Retina (tissue), 1 donor: Measurements from ENCODE around the gene SNHG17.
"Not testable (repeated sequence)": the region's sequence is repeated elsewhere in the genome, so short reads cannot be mapped to it uniquely, and the experiment has no call there.

Experiments used
- DNase-seq: peaks from one replicate; pipeline ENCODE4 v3.0.0-alpha.2; 2016

SNHG17 gene

GRCh38 chr20:38447251-38447661, 12.1 kb upstream of the SNHG17 start:
- DNase-seq, result no peak

DNA sequence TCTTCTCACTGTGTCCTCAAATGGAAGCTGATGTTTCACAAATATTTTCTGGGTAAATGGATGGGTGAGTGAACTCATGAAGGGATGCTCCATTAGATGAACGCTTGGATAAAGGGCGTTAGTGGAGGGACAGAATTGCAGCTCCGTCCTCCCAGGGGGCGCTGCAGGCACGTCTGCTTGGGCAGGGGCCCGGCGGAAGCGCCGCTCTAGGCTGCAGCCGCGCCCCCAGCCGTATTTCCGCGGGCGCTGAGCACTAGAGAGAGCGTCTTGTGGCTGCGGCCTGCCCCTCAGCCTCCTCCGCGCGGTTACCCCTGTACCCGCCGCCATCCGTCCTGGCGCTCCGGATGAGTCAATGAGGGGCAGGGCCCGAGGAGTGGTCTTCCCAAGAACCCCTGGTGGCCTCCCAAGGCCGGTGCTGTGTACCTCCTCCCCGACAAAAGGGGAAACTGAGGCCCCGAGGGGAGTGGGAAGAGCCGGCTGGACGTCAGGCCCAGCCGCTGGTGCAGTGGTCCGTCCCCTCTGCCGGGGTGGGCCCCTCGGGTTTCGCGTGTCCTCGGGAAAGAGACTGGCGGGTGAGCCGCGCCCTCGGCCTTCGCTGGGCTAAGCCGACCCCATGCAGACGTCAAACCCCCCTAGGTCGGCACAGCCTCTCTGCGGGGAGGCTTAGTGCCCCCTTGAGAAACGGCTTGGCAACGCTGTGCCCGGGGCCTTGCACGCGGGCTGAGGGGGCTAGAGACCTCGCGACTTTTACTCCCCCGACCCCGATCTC, 11.5 kb upstream of the SNHG17 start:
- DNase-seq, result peak; percentile 95

- DNase-seq, result no peak
Measured at GRCh38 chr20:38445901-38446425, 10.8 kb upstream of the SNHG17 start.

DNA sequence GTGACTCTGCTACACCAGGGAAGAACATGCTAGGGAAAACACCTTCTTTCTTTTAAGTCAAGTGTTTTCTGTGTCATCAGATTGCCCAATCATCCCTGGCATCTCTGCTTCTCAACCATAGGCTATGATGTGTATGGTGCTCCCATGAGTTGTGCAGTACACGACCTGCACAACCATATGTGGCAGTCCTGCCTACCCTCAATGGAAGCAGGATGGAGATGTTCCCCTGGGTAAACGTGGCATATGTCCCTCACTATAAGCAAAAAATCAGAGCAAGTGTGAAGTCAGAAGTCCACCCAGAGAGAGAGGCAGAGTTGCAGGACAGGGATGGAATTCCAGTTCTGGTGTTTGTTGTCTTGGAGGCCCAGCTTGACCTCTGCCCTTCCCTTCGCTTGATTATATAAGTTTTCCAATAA, 10.3 kb upstream of the SNHG17 start:
- no peak for DNase-seq

DNA sequence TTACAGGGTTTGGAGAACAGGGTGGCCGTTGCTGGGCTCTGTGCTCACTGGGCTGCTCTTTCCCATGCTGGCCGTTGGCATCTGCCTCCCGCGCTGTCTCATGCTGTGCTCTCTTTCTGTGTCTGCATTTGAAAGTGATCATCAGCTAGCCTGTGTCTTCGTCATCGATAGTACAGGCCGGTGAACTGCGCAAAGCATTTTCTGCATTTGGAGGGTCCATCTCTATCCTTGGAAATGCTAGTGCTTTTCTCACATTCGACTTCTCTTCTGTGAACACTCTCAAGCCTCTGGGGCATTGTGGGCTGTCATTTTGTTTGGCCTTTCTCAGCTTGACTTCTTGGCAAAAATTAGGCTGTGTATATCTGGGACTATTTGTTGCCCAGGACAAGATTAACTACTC, 6.8 kb upstream of the SNHG17 start:
- peak; percentile 56 for DNase-seq

DNA sequence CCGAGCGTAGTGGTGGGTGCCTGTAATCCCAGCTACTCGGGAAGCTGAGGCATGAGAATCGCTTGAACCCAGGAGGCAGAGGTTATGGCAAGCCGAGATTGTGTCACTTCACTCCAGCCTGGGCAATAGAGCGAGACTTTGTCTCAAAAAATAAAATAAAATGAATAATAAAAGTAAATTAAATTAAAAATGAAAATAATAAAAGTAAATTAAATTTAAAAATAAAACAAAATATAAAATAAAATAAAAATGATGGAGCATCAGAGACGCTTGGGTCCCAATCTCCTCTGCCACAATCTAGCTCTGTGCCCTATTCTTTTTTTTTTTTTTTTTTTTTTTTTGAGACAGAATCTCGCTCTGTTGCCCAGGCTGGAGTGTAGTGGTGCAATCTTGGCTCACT, 6.0 kb upstream of the SNHG17 start:
- DNase-seq, result not testable (repeated sequence)

GRCh38 chr20:38437796-38438195, 2.7 kb upstream of the SNHG17 start:
- DNase-seq, result no peak

DNA sequence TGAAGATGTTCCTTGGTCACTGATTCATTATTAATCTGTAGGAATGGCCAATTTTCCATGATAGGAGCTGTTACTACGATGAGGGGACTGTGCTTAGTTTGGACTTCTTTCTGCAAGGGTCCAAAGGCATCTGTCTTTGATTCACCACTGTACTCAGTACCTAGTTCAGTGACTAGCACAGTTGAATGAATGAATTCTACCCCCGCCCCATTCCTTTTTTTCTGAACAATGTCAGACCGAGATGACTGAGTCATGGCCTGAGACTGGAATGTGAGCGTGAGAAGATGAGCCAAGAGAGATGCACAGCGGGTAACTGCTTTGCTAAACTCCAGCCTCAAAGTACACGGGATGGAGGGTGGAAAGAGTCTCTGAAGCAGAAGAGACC, 419 bp upstream of the SNHG17 start:
- no peak for DNase-seq

- no peak for DNase-seq
Measured at GRCh38 chr20:38434301-38434741, 807 bp downstream of the SNHG17 start.

DNA sequence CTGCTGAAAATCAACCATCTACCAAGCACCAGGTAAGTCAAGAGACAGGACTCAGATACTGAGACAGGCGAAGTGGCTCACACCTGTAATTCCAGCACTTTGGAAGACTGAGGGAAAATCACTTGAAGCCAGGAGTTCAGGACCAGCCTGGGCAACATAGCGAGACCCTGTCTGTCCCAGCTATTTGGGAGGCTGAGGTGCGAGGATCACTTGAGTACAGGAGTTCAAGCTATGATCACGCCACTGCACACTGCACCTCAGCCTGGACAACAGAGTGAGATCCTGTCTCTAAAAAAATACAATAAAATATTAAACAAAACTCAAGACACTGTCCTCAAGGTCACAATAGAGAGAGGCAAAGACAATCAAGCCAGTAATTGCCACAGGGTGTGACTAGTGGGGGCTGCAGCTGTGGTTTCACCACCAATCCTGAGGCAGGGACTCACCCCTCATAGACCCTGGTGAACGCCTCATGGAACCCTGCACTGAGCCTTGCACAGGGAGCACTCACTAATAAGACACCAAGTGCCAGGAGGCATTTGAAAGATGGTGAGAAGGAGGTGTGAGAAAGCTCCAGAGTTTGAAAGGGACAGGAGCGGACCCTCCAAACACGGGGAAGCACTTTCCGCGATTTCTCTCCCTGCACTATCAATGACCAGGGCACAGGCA, 1.7 kb downstream of the SNHG17 start:
- no peak for DNase-seq

DNA sequence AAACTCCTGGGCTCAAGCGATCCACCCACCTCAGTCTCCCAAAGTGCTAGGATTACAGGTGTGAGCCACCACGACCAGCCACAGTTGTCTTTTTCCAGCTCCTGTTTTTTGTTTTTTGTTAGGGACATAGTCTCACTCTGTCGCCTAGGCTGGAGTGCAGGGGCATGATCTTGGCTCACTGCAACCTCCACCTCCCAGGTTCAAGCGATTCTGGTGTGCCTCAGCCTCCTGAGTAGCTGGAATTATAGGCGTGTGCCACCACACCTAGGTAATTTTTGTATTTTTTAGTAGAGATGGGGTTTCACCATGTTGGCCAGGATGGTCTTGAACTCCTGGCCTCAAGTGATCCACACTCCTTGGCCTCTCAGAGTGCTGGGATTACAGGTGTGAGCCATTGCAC, 2.3 kb downstream of the SNHG17 start:
- not testable (repeated sequence) for DNase-seq

DNA sequence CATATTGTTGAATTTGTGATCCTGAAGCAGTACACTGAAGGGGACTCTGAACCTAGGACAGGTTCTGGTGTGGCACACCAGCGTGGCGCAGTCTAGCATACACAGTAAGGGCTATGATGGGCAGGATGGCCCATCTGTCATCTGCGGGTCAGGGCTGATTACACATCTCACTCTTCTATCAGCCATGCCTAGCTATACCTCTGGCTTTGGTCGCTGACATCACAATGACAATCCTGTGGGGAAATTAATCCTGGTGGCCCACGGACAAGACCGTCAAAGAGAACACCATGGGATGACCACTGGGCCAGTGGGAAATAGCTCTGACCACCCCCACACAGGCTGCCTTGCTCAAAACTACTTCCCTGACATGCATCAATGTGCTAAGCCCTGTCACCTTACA, 2.8 kb downstream of the SNHG17 start:
- no peak for DNase-seq

DNA sequence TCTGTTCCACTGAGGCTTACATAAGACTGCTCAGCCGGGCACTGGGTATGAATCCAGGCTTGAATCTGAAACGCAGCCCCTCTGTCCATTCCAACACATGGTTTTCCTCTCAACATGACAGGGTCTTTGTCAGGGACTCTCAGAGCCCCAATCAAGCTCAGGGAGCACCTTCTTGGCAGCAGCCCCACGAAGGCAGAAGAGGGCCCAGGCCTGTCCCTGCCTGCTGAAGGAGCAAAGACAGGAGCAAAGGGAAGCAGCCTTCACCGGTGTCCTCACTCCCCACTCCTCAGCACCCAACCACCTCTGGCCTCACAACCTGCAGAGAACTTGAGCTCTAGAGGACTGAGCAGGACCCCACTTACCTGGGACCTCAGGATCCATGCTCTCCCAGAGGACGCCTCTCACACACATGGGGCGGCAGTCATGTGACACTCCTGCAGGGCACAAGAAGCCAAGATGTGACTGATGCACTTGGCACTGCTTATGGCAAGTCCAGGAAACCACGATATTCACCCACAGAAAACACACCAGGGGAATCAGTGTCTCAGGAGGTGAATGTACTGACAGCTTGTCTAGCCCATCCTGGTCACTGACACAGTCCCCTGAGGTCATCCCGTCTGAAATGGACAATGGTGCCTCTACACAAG, 4.3 kb downstream of the SNHG17 start:
- DNase-seq, result no peak

DNA sequence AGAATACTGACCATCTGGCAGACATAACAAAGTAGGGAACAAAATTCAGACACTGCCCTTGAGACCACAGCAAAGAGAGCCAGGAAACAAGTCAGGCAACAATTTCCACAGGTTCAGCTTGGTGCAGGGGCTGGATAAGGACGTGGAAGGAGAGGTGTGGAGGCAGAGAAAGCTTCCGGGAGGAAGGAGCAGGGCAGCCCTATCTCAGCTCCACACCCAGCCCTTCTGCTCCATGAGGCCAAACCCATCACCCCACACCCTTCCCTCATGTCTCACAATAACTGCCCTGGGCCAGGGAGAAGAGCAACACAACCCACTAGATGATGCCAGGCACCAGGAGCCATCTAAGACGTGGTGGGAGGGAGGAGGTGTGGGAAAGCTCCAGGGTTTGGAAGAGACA, 5.8 kb downstream of the SNHG17 start:
- DNase-seq, result no peak

DNA sequence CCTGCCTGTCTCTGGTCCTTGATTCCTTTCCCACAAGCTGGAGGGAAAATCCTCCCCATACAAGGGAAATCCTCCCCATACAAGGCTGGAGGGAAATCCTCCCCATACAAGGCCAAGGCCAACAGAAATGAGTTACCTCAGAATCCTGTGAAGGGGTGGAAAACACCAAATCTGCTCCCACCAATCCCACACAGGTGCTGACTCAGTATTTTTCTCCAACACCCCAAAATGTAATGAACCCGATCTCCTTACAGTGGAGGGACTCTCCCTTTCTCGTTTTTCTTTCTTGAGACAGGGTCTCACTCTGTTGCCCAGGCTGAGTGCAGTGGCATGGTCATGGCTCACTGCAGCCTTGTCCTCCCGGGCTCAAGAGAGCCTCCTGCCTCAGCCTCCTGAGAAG, 6.3 kb downstream of the SNHG17 start:
- DNase-seq, result no peak

GRCh38 chr20:38427655-38428023, 7.5 kb downstream of the SNHG17 start:
- no peak for DNase-seq

DNA sequence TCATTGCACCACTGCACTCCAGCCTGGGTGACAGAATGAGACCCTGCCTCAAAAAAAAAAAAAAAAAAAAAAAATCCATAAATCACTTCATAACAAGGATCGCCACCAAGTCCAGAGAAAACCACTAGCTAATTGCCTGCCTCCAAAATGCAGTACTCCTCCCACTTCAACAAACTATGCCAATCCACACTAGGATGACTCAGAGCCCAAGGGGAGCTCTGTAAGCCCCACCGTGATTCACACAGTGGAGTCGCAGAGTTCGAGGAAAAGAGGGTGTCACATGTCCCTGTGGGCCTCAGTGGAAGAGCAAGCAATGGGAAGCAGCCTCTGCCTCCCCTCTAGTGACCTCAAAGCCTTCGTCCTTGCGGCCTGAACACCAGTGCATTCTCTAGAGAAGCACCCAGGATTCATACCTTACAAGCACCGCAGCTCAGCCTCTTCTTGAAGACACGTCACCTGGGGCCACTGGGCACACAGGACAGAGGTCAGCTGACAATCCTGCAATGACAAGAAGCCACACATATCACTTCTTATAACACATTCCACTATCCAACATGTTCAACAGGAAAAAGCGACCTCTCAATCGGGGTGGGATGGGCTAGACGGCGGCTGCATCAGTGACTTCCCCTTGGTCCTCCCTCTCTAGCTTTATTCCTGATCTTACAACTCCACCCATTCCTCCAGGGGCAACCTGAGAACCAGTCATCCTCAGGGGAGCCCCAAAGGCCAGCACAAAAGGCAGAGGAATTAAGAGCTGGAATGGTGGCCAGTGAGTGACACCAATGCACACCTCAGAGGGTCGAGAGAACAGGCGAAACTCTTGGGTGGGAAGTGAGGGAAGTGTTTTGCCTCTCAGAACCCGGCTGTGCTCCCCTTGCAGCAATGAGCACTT, 8.9 kb downstream of the SNHG17 start:
- no peak for DNase-seq

GRCh38 chr20:38424401-38424800, 10.7 kb downstream of the SNHG17 start:
- DNase-seq, result no peak

GRCh38 chr20:38423541-38423940, 11.6 kb downstream of the SNHG17 start:
- DNase-seq, result no peak

DNA sequence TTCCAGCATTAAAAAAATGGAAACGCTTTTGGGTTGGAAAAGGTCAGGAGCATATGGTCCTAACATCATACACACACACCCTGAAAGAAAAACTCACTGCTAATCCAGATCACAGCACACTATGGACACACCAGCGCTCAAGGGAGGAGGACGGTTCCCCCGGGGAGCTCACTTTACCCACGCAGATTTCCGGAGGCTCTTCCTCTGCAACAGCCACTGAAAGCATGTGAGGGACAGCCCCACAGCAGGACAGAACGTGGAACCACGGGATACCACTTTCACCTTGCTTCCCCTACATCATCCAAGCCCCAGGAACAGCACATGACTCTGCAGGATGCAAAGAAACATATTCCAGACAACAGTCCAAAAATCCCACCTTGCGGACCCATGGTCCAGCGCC, 13.2 kb downstream of the SNHG17 start:
- DNase-seq, result no peak

- DNase-seq, result no peak
Measured at GRCh38 chr20:38420388-38421085, 14.6 kb downstream of the SNHG17 start.
